HEK293 (cell line): ENCODE measurements around the gene CACNA2D1.

Experiments used
- CTCF ChIP-seq: fragments of 450-650 bp; formaldehyde crosslinking; IDR thresholded peaks from 2 replicates; pipeline ENCODE4 v1.5.1; 2016; ENCODE audit warnings: missing biosample characterization, missing genetic modification characterization
- REST ChIP-seq: fragments of 450-650 bp; formaldehyde crosslinking; IDR thresholded peaks from 2 replicates; pipeline ENCODE4 v1.5.1; 2016; ENCODE audit warnings: missing biosample characterization, missing genetic modification characterization
- ZNF747 ChIP-seq: fragments of 450-650 bp; formaldehyde crosslinking; IDR thresholded peaks from 2 replicates; pipeline ENCODE4 v1.5.1; 2016; ENCODE audit warnings: missing biosample characterization, missing genetic modification characterization

DNA sequence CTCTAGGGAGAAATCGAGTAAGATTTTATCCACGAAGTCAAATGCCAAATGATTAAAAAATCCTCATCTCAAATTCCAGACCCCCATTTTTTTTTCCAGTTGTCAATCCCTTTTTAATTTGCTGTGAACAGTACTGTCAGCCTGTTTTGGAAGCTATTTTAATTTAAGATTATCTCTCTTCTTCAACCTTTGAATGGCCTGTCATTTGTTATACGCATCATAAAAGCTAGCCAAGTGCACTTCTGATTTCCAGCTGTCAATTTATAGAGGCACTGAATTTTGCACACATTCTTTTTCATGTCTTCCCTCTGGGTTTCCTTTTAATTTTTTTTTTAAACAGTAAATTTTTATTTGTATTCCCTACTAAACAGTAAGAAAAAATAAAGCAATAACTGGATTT, 337.4 kb downstream of the CACNA2D1 start:
- TF ChIP-seq REST (tag by site-specific recombination) (no peak), CTCF (no peak), ZNF747 (tag by site-specific recombination) (no peak)
